ENCODE results near the gene MYL2.

MYL2 gene

GRCh38 chr12:110913119-110914056 lies 7.0 kb downstream of the MYL2 start:
- peaks cover 4% of the 10 kb centered on the region for H3K4me1 ChIP-seq (ENCODE audit: control insufficient read depth, insufficient read depth, low read length, poor library complexity, severe bottlenecking)
- no peak overlapping the region for H3K27ac ChIP-seq (ENCODE audit: low read depth, low read length, severe bottlenecking)
- no peaks in the 10 kb centered on the region for H3K36me3 ChIP-seq (ENCODE audit: control insufficient read depth, insufficient read depth, low read length)
- H3K9me3 ChIP-seq (ENCODE audit: control insufficient read depth, low read length) = no peaks in the 10 kb centered on the region
- WGBS, 2 experiments (ENCODE audit: insufficient coverage in 2 of 2) = 86 to 93% methylated on average over 9 to 11 of the region's 14 CpGs
- no peak overlapping the region for H3K4me3 ChIP-seq (ENCODE audit: extremely low read depth, insufficient read depth, low read length, poor library complexity, severe bottlenecking)

DNA sequence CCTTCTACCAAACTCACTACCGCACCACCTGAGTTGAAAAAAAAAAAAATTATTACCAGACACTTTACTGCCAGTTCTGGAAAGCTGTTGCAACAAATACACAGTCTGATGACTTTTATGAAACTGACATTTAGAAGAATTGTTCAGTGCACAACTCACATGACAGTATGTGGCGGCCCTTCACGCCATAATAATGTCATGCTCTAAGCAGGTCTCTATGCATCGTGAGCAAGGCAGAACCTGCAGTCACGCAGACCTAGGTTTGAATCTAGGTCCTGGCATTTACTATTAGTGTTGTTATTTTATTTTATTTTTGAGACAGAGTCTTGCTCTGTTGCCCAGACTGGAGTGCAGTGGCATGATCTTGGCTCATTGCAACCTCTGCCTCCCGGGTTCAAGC lies 8.1 kb downstream of the MYL2 start:
- 89 to 92% methylated on average over 5 to 6 of the region's 6 CpGs for WGBS, 2 experiments (ENCODE audit: insufficient coverage in 2 of 2)

DNA sequence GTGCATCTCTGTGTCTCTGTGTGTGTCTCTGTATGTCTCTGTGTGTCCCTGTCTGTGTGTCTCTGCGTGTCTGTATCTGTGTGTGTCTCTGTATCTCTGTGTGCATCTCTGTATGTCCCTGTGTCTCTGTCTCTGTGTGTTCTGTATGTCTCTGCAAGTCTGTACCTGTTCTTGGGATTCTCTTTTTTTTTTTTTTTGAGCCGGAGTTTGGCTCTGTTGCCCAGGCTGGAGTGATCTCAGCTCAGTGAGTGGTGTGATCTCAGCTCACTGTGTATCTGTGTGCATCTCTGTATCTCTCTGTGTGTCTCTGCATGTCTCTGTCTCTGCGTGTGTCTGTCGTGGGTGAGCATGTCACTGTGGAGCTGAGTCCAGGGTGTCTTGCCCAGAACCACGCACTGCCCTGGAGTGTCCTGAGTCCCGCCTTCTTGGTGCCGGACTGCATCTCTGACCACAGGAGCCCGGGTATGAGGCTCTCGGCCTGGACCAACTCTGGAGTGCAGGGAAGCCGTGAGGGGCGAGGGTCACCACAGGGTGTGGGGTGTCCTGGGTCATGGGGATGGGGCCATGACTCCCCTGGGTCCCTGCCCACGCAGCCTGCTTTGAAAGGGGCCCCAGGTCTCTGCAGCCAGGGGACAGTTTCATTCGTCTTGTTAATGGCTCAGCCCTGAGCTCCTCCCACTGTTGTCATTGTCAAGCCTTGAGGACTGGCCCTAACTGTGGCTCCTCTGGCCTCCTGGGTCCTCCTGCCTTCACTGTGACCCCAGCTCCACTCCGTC lies 11.8 kb downstream of the MYL2 start:
- Histone ChIP-seq H3K36me3 (ENCODE audit: control insufficient read depth, insufficient read depth, low read length) (no peaks in the 10 kb centered on the region), H3K27ac (ENCODE audit: low read depth, low read length, severe bottlenecking) (no peak overlapping the region), H3K4me3 (ENCODE audit: extremely low read depth, insufficient read depth, low read length, poor library complexity, severe bottlenecking) (no peak overlapping the region), H3K9me3 (ENCODE audit: control insufficient read depth, low read length) (no peaks in the 10 kb centered on the region), H3K4me1 (ENCODE audit: control insufficient read depth, insufficient read depth, low read length, poor library complexity, severe bottlenecking) (no peaks in the 10 kb centered on the region)
- WGBS, 2 experiments (ENCODE audit: insufficient coverage in 2 of 2) = 72 to 83% methylated on average over 12 to 13 of the region's 14 CpGs

More for the DNA sequence above, 8.1 kb downstream of the MYL2 start:
- H3K4me3 ChIP-seq (ENCODE audit: extremely low read depth, insufficient read depth, low read length, poor library complexity, severe bottlenecking) = no peak overlapping the region
- H3K36me3 ChIP-seq (ENCODE audit: control insufficient read depth, insufficient read depth, low read length) = no peaks in the 10 kb centered on the region
- H3K4me1 ChIP-seq (ENCODE audit: control insufficient read depth, insufficient read depth, low read length, poor library complexity, severe bottlenecking) = peaks cover 3% of the 10 kb centered on the region
- H3K9me3 ChIP-seq (ENCODE audit: control insufficient read depth, low read length) = no peaks in the 10 kb centered on the region
- no peak overlapping the region for H3K27ac ChIP-seq (ENCODE audit: low read depth, low read length, severe bottlenecking)

DNA sequence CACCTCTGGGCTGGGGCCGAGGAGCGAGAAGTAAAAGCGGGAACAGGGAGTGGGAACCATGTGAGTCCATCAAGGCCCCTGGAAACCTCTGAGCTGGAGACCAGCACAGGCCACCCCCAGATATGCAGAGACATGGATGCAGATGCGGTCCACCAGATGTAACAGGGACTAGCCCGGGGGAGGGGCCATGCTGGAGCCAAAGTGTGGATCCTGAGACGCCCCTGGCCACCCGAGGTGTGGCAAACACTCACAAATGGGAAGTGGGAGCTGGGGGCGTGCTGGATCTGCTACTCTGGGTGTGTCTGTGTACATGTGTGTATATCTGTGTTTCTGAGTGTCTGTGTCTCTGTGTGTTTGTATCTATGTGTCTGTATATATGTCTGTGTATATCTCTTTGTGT lies 12.8 kb downstream of the MYL2 start:
- Histone ChIP-seq H3K4me3 (ENCODE audit: extremely low read depth, insufficient read depth, low read length, poor library complexity, severe bottlenecking) (no peak overlapping the region), H3K9me3 (ENCODE audit: control insufficient read depth, low read length) (no peaks in the 10 kb centered on the region), H3K36me3 (ENCODE audit: control insufficient read depth, insufficient read depth, low read length) (no peaks in the 10 kb centered on the region), H3K4me1 (ENCODE audit: control insufficient read depth, insufficient read depth, low read length, poor library complexity, severe bottlenecking) (no peaks in the 10 kb centered on the region), H3K27ac (ENCODE audit: low read depth, low read length, severe bottlenecking) (no peak overlapping the region)
- 71 to 80% methylated on average over 7 of the region's 8 CpGs for WGBS, 2 experiments (ENCODE audit: insufficient coverage in 2 of 2)

- no peaks in the 10 kb centered on the region for H3K9me3 ChIP-seq (ENCODE audit: control insufficient read depth, low read length)
- H3K4me1 ChIP-seq (ENCODE audit: control insufficient read depth, insufficient read depth, low read length, poor library complexity, severe bottlenecking) = no peaks in the 10 kb centered on the region
- WGBS, 2 experiments (ENCODE audit: insufficient coverage in 2 of 2) = 74 to 97% methylated on average over 3 to 4 of the region's 4 CpGs
- H3K36me3 ChIP-seq (ENCODE audit: control insufficient read depth, insufficient read depth, low read length) = no peaks in the 10 kb centered on the region
- H3K4me3 ChIP-seq (ENCODE audit: extremely low read depth, insufficient read depth, low read length, poor library complexity, severe bottlenecking) = no peak overlapping the region
- H3K27ac ChIP-seq (ENCODE audit: low read depth, low read length, severe bottlenecking) = no peak overlapping the region
Measured at GRCh38 chr12:110906985-110907384, 13.4 kb downstream of the MYL2 start.

GRCh38 chr12:110906516-110906915 lies 13.9 kb downstream of the MYL2 start:
- H3K27ac ChIP-seq (ENCODE audit: low read depth, low read length, severe bottlenecking) = no peak overlapping the region
- H3K36me3 ChIP-seq (ENCODE audit: control insufficient read depth, insufficient read depth, low read length) = no peaks in the 10 kb centered on the region
- H3K9me3 ChIP-seq (ENCODE audit: control insufficient read depth, low read length) = no peaks in the 10 kb centered on the region
- no peaks in the 10 kb centered on the region for H3K4me1 ChIP-seq (ENCODE audit: control insufficient read depth, insufficient read depth, low read length, poor library complexity, severe bottlenecking)
- no peak overlapping the region for H3K4me3 ChIP-seq (ENCODE audit: extremely low read depth, insufficient read depth, low read length, poor library complexity, severe bottlenecking)
- 79% methylated on average over 4 of the region's 5 CpGs; no CpG with 5 or more reads in 1 of the 2 experiments for WGBS, 2 experiments (ENCODE audit: insufficient coverage in 2 of 2)

DNA sequence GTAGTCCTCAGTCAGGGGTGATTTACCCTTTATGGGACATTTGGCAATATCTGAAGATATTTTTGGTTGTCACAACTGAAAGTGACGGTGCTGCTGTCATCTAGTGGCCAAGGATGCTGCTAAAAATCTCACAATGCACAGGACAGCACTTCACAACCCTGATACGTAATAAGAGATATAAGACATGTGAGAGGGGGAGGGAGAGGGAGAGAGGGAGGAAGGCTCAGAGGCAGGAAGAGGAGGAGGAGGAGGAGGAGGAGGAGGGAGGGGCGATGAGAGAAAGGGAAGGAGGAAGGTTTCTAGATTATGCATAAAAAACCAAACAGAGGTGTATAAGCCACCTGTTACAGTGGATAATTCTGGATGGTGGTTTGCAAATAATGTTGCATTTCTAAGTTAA lies 14.3 kb downstream of the MYL2 start:
- 78% methylated on average over 1 of the region's 3 CpGs; no CpG with 5 or more reads in 1 of the 2 experiments for WGBS, 2 experiments (ENCODE audit: insufficient coverage in 2 of 2)
- no peaks in the 10 kb centered on the region for H3K9me3 ChIP-seq (ENCODE audit: control insufficient read depth, low read length)
- H3K4me3 ChIP-seq (ENCODE audit: extremely low read depth, insufficient read depth, low read length, poor library complexity, severe bottlenecking) = no peak overlapping the region
- no peak overlapping the region for H3K27ac ChIP-seq (ENCODE audit: low read depth, low read length, severe bottlenecking)
- H3K4me1 ChIP-seq (ENCODE audit: control insufficient read depth, insufficient read depth, low read length, poor library complexity, severe bottlenecking) = no peaks in the 10 kb centered on the region
- no peaks in the 10 kb centered on the region for H3K36me3 ChIP-seq (ENCODE audit: control insufficient read depth, insufficient read depth, low read length)

DNA sequence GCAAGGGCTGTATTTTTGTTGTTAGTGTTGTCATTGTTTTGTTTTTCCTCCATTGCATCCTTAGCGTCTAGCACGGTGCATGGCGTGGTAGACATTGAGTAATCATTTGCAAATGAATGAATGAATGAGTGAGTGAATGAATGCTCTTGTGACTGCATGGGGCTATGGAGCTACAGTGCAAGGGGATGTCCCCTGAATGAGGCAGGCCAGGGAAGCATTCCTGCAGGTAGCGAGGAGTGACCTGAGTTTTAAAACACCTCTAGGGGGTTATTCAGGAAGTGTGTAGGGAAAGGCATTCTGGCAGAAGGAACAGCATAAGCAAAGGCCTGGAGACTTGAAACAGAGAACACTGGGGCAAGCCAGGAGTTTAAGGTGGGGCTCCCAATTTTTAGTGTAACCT lies 16.9 kb downstream of the MYL2 start:
- H3K27ac ChIP-seq (ENCODE audit: low read depth, low read length, severe bottlenecking) = no peak overlapping the region
- 78 to 93% methylated on average over 4 of the region's 4 CpGs for WGBS, 2 experiments (ENCODE audit: insufficient coverage in 2 of 2)
- no peak overlapping the region for H3K4me3 ChIP-seq (ENCODE audit: extremely low read depth, insufficient read depth, low read length, poor library complexity, severe bottlenecking)
- no peaks in the 10 kb centered on the region for H3K4me1 ChIP-seq (ENCODE audit: control insufficient read depth, insufficient read depth, low read length, poor library complexity, severe bottlenecking)
- no peaks in the 10 kb centered on the region for H3K9me3 ChIP-seq (ENCODE audit: control insufficient read depth, low read length)
- no peaks in the 10 kb centered on the region for H3K36me3 ChIP-seq (ENCODE audit: control insufficient read depth, insufficient read depth, low read length)

GRCh38 chr12:110901401-110901800 lies 19.0 kb downstream of the MYL2 start:
- no peak overlapping the region for H3K27ac ChIP-seq (ENCODE audit: low read depth, low read length, severe bottlenecking)
- H3K36me3 ChIP-seq (ENCODE audit: control insufficient read depth, insufficient read depth, low read length) = no peaks in the 10 kb centered on the region
- H3K4me3 ChIP-seq (ENCODE audit: extremely low read depth, insufficient read depth, low read length, poor library complexity, severe bottlenecking) = no peak overlapping the region
- WGBS, 2 experiments (ENCODE audit: insufficient coverage in 2 of 2) = 50 to 95% methylated on average over 1 to 2 of the region's 4 CpGs
- no peaks in the 10 kb centered on the region for H3K9me3 ChIP-seq (ENCODE audit: control insufficient read depth, low read length)
- H3K4me1 ChIP-seq (ENCODE audit: control insufficient read depth, insufficient read depth, low read length, poor library complexity, severe bottlenecking) = no peaks in the 10 kb centered on the region

- no peaks in the 10 kb centered on the region for H3K9me3 ChIP-seq (ENCODE audit: control insufficient read depth, low read length)
- 87 to 89% methylated on average over 3 of the region's 3 CpGs for WGBS, 2 experiments (ENCODE audit: insufficient coverage in 2 of 2)
- H3K4me1 ChIP-seq (ENCODE audit: control insufficient read depth, insufficient read depth, low read length, poor library complexity, severe bottlenecking) = no peaks in the 10 kb centered on the region
- no peaks in the 10 kb centered on the region for H3K36me3 ChIP-seq (ENCODE audit: control insufficient read depth, insufficient read depth, low read length)
- H3K4me3 ChIP-seq (ENCODE audit: extremely low read depth, insufficient read depth, low read length, poor library complexity, severe bottlenecking) = no peak overlapping the region
- H3K27ac ChIP-seq (ENCODE audit: low read depth, low read length, severe bottlenecking) = no peak overlapping the region
Measured at GRCh38 chr12:110896559-110896958, 23.8 kb downstream of the MYL2 start.
